SK-N-SH treated with all-trans-retinoic acid at 6 μM for 48 hours (cell line): ENCODE results near the gene ARFGEF2.
"Not testable (repeated sequence)": the region's sequence is repeated elsewhere in the genome, so short reads cannot be mapped to it uniquely, and the experiment has no call there.

Source experiments
- ATAC-seq: fragments of 200-7000 bp; cut with Tn5 transposase; 3 replicates; pipeline ENCODE4 v1.9.1; 2020; ENCODE audit warnings: mild to moderate bottlenecking, moderate library complexity
- BACH2 ChIP-seq: fragments of 250-450 bp; sonication (Bioruptor Pico); IDR thresholded peaks from 2 replicates; pipeline ENCODE4 v1.9.0; 2021; ENCODE audit warnings: mild to moderate bottlenecking, borderline replicate concordance
- ESRRG ChIP-seq: fragments of 250-450 bp; sonication (Bioruptor Pico); IDR thresholded peaks from 2 replicates; pipeline ENCODE4 v1.6.1; 2021; ENCODE audit warnings: mild to moderate bottlenecking
- ISL1 ChIP-seq: fragments of 250-450 bp; sonication (Bioruptor Pico); IDR thresholded peaks from 2 replicates; pipeline ENCODE4 v2.1.2; 2022; ENCODE audit warnings: mild to moderate bottlenecking, moderate library complexity
- OSR1 ChIP-seq: fragments of 250-450 bp; sonication (Bioruptor Pico); IDR thresholded peaks from 2 replicates; pipeline ENCODE4 v1.8.0; 2022; ENCODE audit warnings: moderate library complexity, mild to moderate bottlenecking, inconsistent platforms
- PPARA ChIP-seq: fragments of 250-450 bp; sonication (Bioruptor Pico); IDR thresholded peaks from 2 replicates; pipeline ENCODE4 v1.5.0; 2020; ENCODE audit warnings: mild to moderate bottlenecking, borderline replicate concordance
- RARB ChIP-seq: fragments of 250-450 bp; sonication (Bioruptor Pico); IDR thresholded peaks from 2 replicates; pipeline ENCODE4 v1.8.0; 2021; ENCODE audit warnings: mild to moderate bottlenecking, moderate library complexity
- SNAI2 ChIP-seq: fragments of 250-450 bp; sonication (Bioruptor Pico); IDR thresholded peaks from 2 replicates; pipeline ENCODE4 v1.5.0; 2020; ENCODE audit warnings: mild to moderate bottlenecking, moderate library complexity
- TCF4 ChIP-seq: fragments of 250-450 bp; sonication (Bioruptor Pico); IDR thresholded peaks from 2 replicates; pipeline ENCODE4 v1.8.0; 2021; ENCODE audit warnings: mild to moderate bottlenecking, moderate library complexity, borderline replicate concordance
- TOX ChIP-seq: fragments of 250-450 bp; sonication (Bioruptor Pico); IDR thresholded peaks from 2 replicates; pipeline ENCODE4 v1.8.0; 2021; ENCODE audit warnings: mild to moderate bottlenecking, moderate library complexity, borderline replicate concordance
- ZNF565 ChIP-seq: fragments of 450-650 bp; formaldehyde crosslinking; conservative IDR thresholded peaks from 2 replicates; pipeline ENCODE4 v1.5.0; 2020; ENCODE audit warnings: low read depth, mild to moderate bottlenecking, moderate library complexity
- ZNF70 ChIP-seq: fragments of 450-650 bp; formaldehyde crosslinking; IDR thresholded peaks from 2 replicates; pipeline ENCODE4 v1.5.0; 2020; ENCODE audit warnings: mild to moderate bottlenecking, moderate library complexity
- ZNF8 ChIP-seq: fragments of 450-650 bp; formaldehyde crosslinking; IDR thresholded peaks from 2 replicates; pipeline ENCODE4 v1.5.0; 2020; ENCODE audit warnings: mild to moderate bottlenecking, moderate library complexity
- TF ChIP-seq, protein P1 (sequence below): fragments of 250-450 bp; sonication (Bioruptor Pico); IDR thresholded peaks from 2 replicates; pipeline ENCODE4 v1.5.1; 2020; ENCODE audit warnings: low read depth, mild to moderate bottlenecking, moderate library complexity
- TF ChIP-seq, protein P2 (sequence below): fragments of 250-450 bp; sonication (Bioruptor Pico); IDR thresholded peaks from 2 replicates; pipeline ENCODE4 v1.5.1; 2021; ENCODE audit warnings: mild to moderate bottlenecking, moderate library complexity
- TF ChIP-seq, protein P3 (sequence below): fragments of 250-450 bp; sonication (Bioruptor Pico); IDR thresholded peaks from 2 replicates; pipeline ENCODE4 v1.8.0; 2021; ENCODE audit warnings: low read depth, mild to moderate bottlenecking, moderate library complexity, borderline replicate concordance
- TF ChIP-seq, protein P4 (sequence below): fragments of 250-450 bp; sonication (Bioruptor Pico); IDR thresholded peaks from 2 replicates; pipeline ENCODE4 v1.8.0; 2020; ENCODE audit warnings: mild to moderate bottlenecking, moderate library complexity, borderline replicate concordance

The ARFGEF2 gene

DNA sequence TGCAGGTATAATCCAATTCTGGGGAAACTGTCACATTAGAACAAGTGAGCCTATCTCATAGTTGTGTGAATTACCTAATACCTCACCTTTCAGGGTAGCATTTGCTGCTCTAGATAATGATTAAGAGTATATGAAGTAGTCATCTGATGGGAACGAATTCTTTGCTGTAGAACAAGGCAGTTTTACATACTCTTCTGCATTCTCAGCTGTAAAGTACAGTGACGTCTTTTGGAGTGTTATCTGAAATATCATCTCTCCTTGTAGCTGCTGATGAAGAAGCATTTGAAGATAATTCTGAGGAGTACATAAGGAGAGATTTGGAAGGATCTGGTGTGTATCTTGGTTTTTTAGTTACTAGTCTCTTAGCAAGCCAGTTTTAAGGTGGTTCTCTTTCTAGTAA, 153.0 kb downstream of the ARFGEF2 start (continued):
- TF ChIP-seq, protein P1, sequence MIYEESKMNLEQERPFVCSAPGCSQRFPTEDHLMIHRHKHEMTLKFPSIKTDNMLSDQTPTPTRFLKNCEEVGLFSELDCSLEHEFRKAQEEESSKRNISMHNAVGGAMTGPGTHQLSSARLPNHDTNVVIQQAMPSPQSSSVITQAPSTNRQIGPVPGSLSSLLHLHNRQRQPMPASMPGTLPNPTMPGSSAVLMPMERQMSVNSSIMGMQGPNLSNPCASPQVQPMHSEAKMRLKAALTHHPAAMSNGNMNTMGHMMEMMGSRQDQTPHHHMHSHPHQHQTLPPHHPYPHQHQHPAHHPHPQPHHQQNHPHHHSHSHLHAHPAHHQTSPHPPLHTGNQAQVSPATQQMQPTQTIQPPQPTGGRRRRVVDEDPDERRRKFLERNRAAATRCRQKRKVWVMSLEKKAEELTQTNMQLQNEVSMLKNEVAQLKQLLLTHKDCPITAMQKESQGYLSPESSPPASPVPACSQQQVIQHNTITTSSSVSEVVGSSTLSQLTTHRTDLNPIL (CRISPR knock-in tag), result no peak
- TF ChIP-seq BACH2 (CRISPR knock-in tag) (no peak), RARB (CRISPR knock-in tag) (no peak)
- TF ChIP-seq, protein P2, sequence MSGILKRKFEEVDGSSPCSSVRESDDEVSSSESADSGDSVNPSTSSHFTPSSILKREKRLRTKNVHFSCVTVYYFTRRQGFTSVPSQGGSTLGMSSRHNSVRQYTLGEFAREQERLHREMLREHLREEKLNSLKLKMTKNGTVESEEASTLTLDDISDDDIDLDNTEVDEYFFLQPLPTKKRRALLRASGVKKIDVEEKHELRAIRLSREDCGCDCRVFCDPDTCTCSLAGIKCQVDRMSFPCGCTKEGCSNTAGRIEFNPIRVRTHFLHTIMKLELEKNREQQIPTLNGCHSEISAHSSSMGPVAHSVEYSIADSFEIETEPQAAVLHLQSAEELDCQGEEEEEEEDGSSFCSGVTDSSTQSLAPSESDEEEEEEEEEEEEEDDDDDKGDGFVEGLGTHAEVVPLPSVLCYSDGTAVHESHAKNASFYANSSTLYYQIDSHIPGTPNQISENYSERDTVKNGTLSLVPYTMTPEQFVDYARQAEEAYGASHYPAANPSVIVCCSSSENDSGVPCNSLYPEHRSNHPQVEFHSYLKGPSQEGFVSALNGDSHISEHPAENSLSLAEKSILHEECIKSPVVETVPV (CRISPR knock-in tag), result no peak
- TF ChIP-seq, protein P3, sequence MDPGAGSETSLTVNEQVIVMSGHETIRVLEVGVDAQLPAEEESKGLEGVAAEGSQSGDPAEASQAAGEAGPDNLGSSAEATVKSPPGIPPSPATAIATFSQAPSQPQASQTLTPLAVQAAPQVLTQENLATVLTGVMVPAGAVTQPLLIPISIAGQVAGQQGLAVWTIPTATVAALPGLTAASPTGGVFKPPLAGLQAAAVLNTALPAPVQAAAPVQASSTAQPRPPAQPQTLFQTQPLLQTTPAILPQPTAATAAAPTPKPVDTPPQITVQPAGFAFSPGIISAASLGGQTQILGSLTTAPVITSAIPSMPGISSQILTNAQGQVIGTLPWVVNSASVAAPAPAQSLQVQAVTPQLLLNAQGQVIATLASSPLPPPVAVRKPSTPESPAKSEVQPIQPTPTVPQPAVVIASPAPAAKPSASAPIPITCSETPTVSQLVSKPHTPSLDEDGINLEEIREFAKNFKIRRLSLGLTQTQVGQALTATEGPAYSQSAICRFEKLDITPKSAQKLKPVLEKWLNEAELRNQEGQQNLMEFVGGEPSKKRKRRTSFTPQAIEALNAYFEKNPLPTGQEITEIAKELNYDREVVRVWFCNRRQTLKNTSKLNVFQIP (CRISPR knock-in tag), result no peak

DNA sequence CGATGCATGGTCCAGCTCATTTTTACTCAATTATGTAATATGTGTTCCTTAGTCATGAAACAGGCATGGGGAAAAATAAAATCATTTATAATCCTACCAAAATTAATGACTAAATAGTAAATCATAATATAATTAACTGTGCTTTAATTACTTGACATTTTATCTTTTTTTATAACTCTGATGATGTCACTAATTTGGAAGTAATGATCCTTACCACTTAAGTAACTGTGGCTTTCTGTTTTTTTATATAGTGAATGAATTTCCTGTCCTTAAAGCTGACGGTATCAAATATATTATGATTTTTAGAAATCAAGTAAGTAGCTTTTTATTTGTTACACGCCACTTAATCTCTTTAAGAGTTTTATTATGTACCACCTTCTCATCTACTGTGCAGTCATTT, 156.8 kb downstream of the ARFGEF2 start:
- no peak for ATAC-seq
- TF ChIP-seq, protein P3 (CRISPR knock-in tag), result no peak
- no peak for TF ChIP-seq OSR1 (CRISPR knock-in tag)
- TF ChIP-seq SNAI2, result no peak
- no peak for TF ChIP-seq ZNF70 (CRISPR knock-in tag)
- no peak for TF ChIP-seq ZNF565 (CRISPR knock-in tag)
- TF ChIP-seq BACH2 (CRISPR knock-in tag), result no peak
- TF ChIP-seq ZNF8 (CRISPR knock-in tag), result no peak
- TF ChIP-seq, protein P4, sequence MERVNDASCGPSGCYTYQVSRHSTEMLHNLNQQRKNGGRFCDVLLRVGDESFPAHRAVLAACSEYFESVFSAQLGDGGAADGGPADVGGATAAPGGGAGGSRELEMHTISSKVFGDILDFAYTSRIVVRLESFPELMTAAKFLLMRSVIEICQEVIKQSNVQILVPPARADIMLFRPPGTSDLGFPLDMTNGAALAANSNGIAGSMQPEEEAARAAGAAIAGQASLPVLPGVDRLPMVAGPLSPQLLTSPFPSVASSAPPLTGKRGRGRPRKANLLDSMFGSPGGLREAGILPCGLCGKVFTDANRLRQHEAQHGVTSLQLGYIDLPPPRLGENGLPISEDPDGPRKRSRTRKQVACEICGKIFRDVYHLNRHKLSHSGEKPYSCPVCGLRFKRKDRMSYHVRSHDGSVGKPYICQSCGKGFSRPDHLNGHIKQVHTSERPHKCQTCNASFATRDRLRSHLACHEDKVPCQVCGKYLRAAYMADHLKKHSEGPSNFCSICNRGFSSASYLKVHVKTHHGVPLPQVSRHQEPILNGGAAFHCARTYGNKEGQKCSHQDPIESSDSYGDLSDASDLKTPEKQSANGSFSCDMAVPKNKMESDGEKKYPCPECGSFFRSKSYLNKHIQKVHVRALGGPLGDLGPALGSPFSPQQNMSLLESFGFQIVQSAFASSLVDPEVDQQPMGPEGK (CRISPR knock-in tag), result no peak
- TF ChIP-seq TCF4 (CRISPR knock-in tag), result no peak
- no peak for TF ChIP-seq ESRRG (CRISPR knock-in tag)
- TF ChIP-seq, protein P2 (CRISPR knock-in tag), result no peak
- no peak for TF ChIP-seq RARB (CRISPR knock-in tag)
- no peak for TF ChIP-seq TOX (CRISPR knock-in tag)
- TF ChIP-seq ISL1 (CRISPR knock-in tag), result no peak
- TF ChIP-seq, protein P1 (CRISPR knock-in tag), result no peak
- TF ChIP-seq PPARA, result no peak

DNA sequence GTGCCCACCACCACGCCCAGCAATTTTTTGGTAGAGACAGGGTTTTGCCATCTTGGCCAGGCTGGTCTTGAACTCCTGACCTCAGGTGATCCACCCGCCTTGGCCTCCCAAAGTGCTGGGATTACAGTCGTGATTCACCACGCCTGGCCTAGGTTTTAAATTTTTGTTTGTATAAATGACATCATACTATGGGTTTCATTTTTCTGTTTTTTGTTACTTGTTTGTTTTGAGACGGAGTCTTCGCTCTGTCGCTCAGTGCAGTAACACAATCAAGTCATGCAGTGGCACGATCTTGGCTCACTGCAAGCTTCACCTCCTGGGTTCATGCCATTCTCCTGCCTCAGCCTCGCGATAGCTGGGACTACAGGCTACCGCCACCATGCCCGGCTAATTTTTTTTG, 160.8 kb downstream of the ARFGEF2 start:
- ATAC-seq, result not testable (repeated sequence)
